AG20443 (cell line): ENCODE data around the gene LKAAEAR1.

Source experiments
- DNase-seq: peaks from one replicate; pipeline ENCODE4 v3.0.0; 2012; ENCODE audit warnings: low spot score, mixed read lengths

Gene LKAAEAR1

GRCh38 chr20:64078934-64079272, 5.3 kb downstream of the LKAAEAR1 start:
- no peak for DNase-seq

GRCh38 chr20:64077876-64078551, 6.2 kb downstream of the LKAAEAR1 start:
- no peak for DNase-seq

- DNase-seq = no peak
These were observed 6.7 kb downstream of the LKAAEAR1 start for GRCh38 chr20:64077541-64077875.

- no peak for DNase-seq
These were observed 7.1 kb downstream of the LKAAEAR1 start for GRCh38 chr20:64077094-64077493.

- no peak for DNase-seq
These were observed 7.9 kb downstream of the LKAAEAR1 start for GRCh38 chr20:64076061-64076997.

GRCh38 chr20:64075556-64075955, 8.6 kb downstream of the LKAAEAR1 start:
- no peak for DNase-seq

- no peak for DNase-seq
These were observed 9.2 kb downstream of the LKAAEAR1 start for GRCh38 chr20:64074963-64075362.

- no peak for DNase-seq
These were observed 9.9 kb downstream of the LKAAEAR1 start for GRCh38 chr20:64074184-64074789.

GRCh38 chr20:64073476-64074183, 10.6 kb downstream of the LKAAEAR1 start:
- no peak for DNase-seq

GRCh38 chr20:64072498-64073063, 11.6 kb downstream of the LKAAEAR1 start:
- DNase-seq = no peak

GRCh38 chr20:64071341-64072332, 12.6 kb downstream of the LKAAEAR1 start:
- no peak for DNase-seq

GRCh38 chr20:64070244-64070993, 13.8 kb downstream of the LKAAEAR1 start:
- DNase-seq = no peak

GRCh38 chr20:64069614-64070243, 14.5 kb downstream of the LKAAEAR1 start:
- DNase-seq = peak; percentile 70

- no peak for DNase-seq
These were observed 15.0 kb downstream of the LKAAEAR1 start for GRCh38 chr20:64069209-64069613.

- no peak for DNase-seq
These were observed 15.6 kb downstream of the LKAAEAR1 start for GRCh38 chr20:64068386-64069208.

GRCh38 chr20:64067733-64068307, 16.4 kb downstream of the LKAAEAR1 start:
- no peak for DNase-seq

- no peak for DNase-seq
These were observed 17.1 kb downstream of the LKAAEAR1 start for GRCh38 chr20:64067005-64067632.

- peak; percentile 78 for DNase-seq
These were observed 18.2 kb downstream of the LKAAEAR1 start for GRCh38 chr20:64065974-64066343.
